Fibroblast of peridontal ligament (primary cell): ENCODE results near the gene SENP5.

ENCODE experiments used
- DNase-seq: peaks from one replicate; pipeline ENCODE4 v3.0.0-alpha.2; 2010; ENCODE audit errors: extremely low read depth

Gene SENP5

DNA sequence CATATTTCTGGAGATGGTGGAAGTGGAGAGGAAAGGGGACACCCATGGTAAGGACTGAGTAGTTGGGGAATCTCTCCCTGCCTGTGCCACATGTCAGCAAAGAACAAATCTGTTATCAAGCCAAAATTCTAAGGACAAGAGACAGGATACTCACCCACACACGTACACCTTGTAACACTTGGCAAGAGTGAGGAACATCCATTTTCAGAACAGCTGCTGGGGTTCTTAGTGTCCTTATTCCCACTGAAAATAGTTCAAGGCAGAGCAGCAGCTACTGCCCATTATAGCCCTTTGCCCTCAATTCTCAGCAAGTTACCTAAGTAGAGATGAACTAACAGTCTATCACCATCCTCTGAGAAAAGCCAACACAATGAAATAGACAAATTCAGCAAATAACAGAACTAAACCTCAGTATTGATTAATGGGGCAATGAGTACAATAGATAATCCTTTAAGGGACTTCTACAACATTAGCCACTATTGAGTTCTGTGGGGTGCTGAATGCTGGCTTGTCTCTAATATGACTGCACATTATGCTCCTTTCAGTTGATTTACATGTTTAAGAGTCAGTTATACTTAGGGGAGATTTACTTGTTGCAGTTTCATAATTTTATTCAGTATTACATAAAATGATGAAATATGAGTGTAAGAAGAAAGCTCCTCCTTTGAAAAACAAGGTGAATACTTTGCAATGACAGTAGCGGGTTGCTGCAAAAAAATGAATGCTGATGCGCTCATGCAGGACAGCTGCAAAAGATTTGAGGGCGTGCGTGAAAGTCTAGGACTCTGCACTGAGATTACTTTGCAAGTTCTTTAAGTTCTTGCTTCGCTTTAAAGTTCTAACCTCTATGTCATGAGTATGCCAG, 22.4 kb downstream of the SENP5 start:
- DNase-seq, result peak; percentile 30

GRCh38 chr3:196894557-196895295, 27.0 kb downstream of the SENP5 start:
- no peak for DNase-seq

- DNase-seq, result no peak
Measured at GRCh38 chr3:196896229-196896628, 28.5 kb downstream of the SENP5 start.

GRCh38 chr3:196901768-196902167, 34.0 kb downstream of the SENP5 start:
- no peak for DNase-seq

DNA sequence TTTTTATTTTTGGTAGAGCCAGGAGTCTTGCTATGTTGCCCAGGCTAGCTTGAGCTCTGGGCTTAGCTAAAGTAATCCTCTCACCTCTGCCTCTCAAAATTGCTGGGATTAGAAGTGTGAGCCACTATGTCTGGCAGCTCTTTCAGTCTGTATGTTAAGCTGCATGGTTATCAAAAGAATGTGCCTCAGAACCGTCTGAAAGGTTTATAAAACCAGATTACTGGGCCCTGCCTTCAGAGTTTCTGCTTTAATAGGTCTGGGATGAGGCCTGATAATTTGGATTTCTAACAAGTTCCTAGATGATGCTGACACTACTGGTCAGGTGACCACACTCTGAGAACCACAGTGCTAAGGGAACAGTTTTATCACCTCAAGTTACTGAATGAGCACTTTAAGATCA, 34.6 kb downstream of the SENP5 start:
- DNase-seq, result no peak

DNA sequence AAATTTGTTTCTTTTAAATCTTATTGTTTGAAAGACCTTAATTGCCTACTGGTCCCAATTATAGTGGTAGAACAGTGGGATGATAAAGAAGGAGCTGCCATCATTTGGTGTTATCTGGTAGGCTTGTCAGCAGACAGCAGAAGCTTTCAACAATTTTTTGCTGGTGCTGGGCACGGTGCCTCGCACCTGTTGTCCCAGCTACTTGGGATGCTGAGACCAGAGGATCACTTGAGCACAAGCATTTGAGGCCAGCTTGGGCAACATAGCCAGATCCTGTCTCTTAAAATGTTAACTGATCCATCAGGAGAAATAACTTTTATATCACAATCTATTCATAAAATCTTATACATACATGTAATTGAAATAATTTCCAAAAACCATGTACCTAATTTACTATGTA, 36.0 kb downstream of the SENP5 start:
- no peak for DNase-seq

- no peak for DNase-seq
Measured at GRCh38 chr3:196914866-196915265, 47.1 kb downstream of the SENP5 start.

DNA sequence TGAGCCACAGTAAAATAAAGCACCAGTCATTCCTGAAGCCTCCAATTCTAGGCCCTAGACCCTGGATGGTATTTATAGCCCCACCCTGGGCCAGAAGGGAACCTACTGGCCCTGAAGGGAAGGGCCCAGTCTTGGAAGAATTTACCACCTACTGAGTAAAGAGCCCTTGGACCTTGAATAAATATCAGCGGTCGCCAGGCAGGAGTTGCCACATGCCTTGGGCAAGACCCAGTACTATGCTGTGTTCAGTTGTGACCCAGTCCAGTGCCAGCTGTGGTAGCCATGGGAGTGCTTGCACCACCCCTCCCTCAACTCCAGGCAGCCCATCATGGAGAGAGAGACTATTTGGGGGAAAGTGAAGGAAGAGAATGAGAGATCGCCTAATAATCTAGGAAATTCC, 47.7 kb downstream of the SENP5 start:
- no peak for DNase-seq

- DNase-seq, result no peak
Measured at GRCh38 chr3:196916221-196916620, 48.5 kb downstream of the SENP5 start.

- no peak for DNase-seq
Measured at GRCh38 chr3:196916995-196917394, 49.3 kb downstream of the SENP5 start.

DNA sequence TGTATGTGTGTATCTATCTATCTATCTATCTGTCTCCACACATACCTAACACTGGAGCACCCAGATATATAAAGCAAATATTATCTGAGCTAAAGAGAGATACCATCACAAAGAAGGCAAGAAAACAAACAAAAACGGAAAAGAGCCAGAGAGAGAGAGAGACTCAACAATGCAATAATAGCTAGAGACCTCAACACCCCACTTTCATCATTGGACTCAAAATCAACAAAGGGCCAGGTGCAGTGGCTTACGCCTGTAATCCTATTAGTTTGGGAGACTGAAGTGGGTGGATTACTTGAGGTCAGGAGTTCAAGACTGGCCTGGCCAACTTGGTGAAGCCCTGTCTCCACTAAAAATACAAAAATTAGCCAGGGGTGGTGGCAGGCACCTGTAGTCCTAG, 51.2 kb downstream of the SENP5 start:
- DNase-seq, result no peak

- DNase-seq, result no peak
Measured at GRCh38 chr3:196920733-196921132, 53.0 kb downstream of the SENP5 start.

DNA sequence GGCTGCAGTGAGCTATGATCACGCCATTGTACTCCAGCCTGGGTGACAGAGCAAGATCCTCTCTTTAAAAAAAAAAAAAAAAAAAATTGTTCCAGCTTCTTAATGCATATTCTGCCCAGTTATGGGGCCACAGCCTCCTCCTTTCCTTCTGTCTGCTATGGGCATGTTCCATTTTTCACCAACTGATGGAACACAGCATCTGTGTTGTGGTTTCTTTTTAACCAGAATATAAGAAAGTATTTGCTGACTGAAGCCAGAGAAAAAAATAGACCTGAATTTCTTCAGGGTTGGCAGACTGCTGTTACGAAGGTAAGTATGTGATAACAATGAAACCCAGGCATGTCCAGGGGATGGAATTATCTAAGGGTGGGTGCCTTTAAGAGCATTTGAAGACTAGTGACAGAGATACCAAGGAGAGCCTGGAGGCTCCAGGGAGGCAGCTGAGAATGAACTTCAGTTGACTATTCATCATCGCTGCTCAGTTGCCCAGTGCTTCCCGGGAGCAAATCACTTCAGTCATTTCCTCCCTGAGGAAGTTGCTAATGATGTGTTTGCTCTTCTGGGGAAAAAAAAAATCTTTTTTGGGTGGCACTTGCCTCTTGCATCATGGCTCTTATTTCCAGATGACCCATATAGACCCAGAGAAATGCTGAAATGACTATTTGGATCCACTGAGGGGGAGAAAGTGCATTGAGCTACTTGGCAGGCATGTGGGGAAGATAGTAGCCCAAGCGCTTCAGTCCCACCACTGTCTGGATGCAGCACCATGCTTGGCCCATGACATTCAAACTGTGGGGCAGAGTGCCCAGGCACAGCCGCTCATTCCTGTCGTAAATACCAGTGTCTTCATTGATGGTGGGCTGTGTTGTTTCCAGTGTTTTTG, 60.1 kb downstream of the SENP5 start:
- DNase-seq, result no peak

DNA sequence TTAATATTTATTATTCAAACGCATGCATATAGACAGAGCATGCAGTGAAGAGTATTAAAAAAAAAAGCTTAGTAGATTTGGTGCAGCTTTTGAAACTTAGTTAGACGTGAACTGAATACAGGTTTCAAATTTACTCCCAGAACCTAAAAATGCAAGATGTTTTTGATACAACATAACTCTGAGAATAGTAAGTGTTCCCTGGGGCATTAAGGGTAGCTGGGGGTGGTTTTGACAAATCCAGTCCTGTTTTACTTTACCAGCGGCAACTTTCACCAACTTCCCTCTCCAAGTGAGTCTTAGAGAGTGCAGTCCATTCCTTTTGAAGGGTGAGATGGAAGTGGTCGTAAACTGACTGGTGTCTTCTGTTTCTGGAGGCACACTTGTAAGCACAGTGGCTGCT, 63.4 kb downstream of the SENP5 start:
- DNase-seq, result no peak

DNA sequence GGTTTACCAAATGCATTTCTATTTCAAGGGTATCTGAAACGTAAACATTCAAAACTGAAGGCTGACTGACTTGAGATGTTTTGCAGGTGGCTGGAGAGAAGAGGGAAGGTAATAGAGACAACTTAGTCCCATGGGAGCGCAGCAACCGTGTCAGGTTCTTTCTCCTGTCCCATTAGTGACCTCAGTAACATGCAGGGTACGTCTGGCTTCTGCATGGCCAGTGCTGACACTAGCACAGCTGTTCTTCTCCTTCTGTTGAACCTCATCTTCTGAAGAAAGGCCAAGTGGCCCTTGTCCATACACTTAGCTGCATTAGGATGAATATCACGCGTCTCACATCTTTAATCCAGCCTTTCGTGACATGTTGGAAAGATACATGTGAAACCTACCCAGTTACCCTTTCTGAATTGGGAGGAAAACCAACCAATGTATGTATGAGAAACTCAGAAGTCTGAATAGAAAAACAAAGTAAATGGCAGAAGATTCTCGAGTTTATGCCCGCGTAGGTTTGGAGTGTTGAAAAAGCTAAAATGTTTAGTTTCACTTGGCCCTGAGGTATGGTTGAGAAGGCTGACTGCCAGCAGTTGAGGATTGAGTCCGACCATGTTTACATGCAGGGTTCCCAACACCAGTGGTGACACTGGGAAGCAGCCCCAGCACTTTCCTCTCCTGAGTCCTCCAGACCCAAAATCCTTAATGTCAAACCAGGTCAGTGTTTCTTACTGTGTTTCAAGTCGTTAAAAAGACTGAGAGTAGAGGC, 64.3 kb downstream of the SENP5 start:
- no peak for DNase-seq

DNA sequence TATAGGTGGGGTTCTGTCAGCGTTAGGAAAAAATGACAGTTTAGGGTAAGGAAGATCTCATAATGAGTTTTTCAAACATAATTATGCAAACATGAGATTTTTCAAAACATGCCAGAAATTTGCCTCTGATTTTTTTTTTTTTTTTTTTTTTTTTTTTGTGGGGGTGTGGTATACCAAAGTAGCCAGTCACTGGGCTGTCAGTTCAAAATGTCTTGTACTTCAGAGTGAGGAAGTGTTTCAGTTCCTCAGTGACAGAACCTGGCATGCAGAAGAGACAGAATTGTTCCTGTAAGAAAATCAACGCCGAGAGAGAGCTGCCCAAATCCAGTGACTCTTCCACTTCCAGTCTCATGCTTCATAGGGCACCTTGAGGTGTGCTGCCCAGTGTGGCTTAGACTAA, 64.9 kb downstream of the SENP5 start:
- DNase-seq, result no peak

GRCh38 chr3:196936288-196936687, 68.6 kb downstream of the SENP5 start:
- no peak for DNase-seq

DNA sequence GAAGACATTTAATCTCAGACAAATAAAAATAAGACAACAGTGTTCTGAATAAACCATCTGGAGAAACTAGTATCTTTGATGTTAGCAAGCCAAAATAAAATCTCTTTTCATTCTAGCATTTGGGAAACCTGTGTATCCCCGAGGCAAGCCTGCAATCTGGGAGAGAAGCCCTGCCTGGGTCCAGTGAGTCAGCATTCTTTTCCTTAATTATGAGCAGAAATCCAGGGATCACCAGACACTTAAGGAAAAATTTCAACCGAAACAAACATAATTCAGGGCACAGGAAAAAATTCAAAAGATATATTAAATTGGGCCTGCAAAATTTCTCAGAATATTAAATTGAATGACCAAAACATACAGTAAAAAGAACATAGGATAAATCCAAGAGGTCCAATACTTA, 70.4 kb downstream of the SENP5 start:
- DNase-seq, result peak; percentile 67

- DNase-seq, result no peak
Measured at GRCh38 chr3:196938576-196938975, 70.9 kb downstream of the SENP5 start.

DNA sequence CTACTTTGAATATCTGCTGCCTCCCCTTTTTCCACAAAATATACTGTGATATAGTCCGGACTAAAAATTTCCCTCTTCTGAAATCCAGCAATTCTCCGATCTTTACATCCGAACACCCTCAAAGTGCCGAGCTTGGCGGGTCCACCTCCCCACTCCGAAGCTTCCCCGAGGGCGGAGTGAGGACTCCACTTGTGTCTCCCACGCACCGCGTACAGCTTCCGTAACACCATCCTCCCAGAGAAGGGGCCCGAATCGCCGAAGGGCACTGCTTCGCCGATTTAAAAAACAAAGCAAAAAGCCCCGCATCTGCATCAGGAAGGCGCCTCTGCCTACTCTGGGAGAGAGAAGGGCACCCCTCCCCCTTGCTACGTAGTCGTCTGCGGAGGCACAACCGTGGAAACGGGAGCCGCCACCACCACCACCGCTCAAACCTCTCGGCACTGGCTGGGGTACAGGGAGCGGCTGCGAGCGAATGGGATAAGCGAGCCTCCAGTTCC, 74.1 kb downstream of the SENP5 start:
- DNase-seq, result peak; percentile 47

- peak; percentile 98 for DNase-seq
Measured at GRCh38 chr3:196942226-196942914, 74.7 kb downstream of the SENP5 start, which contains the start of gene NCBP2. NCBP2 (minus strand) TSS chr3:196942528; CDS start chr3:196942503, 25 bp downstream.
